Measurements from ENCODE around the gene MRPS16. TPM values are rescaled to one million over a fixed set of nuclear protein-coding genes. Genes with fewer than 3 reads are reported as not detected.

MRPS16 gene
- polyA plus RNA-seq, 1 of the 3 experiments (the other 2 are of a cell fraction): 75.5 TPM

DNA sequence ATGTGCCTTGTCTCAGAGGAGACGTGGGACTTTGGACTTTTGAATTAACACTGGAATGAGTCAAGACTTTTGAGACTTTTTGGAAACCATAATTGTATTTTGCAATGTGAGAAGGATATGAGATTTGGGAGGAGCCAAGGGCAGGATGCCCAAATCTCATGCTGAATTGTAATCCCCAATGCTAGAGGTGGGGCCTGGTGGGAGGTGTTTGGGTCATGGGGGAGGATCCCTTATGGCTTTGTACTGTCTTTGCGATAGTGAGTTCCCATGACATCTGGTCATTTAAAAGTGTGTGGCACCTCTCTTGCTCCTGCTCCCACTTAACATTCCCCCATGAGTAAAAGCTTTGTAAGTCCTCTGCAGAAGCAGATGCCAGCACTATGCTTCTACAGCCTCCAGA, 44.6 kb downstream of the MRPS16 start:
- H3K27me3 ChIP-seq (ENCODE audit: insufficient read depth): no peaks in the 10 kb centered on the region
- TF ChIP-seq, protein P1, sequence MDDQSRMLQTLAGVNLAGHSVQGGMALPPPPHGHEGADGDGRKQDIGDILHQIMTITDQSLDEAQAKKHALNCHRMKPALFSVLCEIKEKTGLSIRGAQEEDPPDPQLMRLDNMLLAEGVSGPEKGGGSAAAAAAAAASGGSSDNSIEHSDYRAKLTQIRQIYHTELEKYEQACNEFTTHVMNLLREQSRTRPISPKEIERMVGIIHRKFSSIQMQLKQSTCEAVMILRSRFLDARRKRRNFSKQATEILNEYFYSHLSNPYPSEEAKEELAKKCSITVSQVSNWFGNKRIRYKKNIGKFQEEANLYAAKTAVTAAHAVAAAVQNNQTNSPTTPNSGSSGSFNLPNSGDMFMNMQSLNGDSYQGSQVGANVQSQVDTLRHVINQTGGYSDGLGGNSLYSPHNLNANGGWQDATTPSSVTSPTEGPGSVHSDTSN (IDR thresholded peaks at IDR 0.05): no peak
- TF ChIP-seq GATA2 (CRISPR knock-in tag; IDR thresholded peaks at IDR 0.05) (no peak), YY1 (IDR thresholded peaks at IDR 0.05; ENCODE audit: low read depth) (no peak), TAF1 (IDR thresholded peaks at IDR 0.05; ENCODE audit: borderline replicate concordance, low read depth, low read length) (no peak), FOXJ3 (CRISPR knock-in tag; IDR thresholded peaks at IDR 0.05) (no peak), EZH2phosphoT487 (IDR thresholded peaks at IDR 0.05; ENCODE audit: borderline replicate concordance, low read depth) (no peak), ZBTB33 (IDR thresholded peaks at IDR 0.05; ENCODE audit: borderline replicate concordance, low read depth) (no peak), RFX5 (IDR thresholded peaks at IDR 0.05; ENCODE audit: low read length) (no peak), REST (IDR thresholded peaks at IDR 0.05; ENCODE audit: low read depth, low read length) (no peak), NRF1 (IDR thresholded peaks at IDR 0.05; ENCODE audit: low read depth, low read length) (no peak), SMC3 (IDR thresholded peaks at IDR 0.05; ENCODE audit: low read depth, low read length) (no peak), RXRA (IDR thresholded peaks at IDR 0.05; ENCODE audit: borderline replicate concordance, low read depth) (no peak), CTCF (IDR thresholded peaks at IDR 0.05) (no peak), POLR2AphosphoS5 (IDR thresholded peaks at IDR 0.05; ENCODE audit: low read depth, low read length) (no peak), ELF1 (IDR thresholded peaks at IDR 0.05) (no peak), RCOR1 (IDR thresholded peaks at IDR 0.05; ENCODE audit: low read length) (no peak)
- TF ChIP-seq, protein P2, sequence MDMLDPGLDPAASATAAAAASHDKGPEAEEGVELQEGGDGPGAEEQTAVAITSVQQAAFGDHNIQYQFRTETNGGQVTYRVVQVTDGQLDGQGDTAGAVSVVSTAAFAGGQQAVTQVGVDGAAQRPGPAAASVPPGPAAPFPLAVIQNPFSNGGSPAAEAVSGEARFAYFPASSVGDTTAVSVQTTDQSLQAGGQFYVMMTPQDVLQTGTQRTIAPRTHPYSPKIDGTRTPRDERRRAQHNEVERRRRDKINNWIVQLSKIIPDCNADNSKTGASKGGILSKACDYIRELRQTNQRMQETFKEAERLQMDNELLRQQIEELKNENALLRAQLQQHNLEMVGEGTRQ (IDR thresholded peaks at IDR 0.05; ENCODE audit: borderline replicate concordance, low read depth, low read length): no peak
- ChIA-PET CTCF (interaction anchor here (1.0 kb wide), 1 partner anchor 11 kb away, joined by 3 read pairs; no protein-coding TSS in a partner anchor), POLR2A (no interaction called here)
- H3K27ac ChIP-seq (ENCODE audit: low read depth in 2 of 2, low read length in 1 of 2): no peak overlapping the region
- H4K20me1 ChIP-seq (ENCODE audit: insufficient read depth): no peaks in the 10 kb centered on the region
- H2AFZ ChIP-seq (ENCODE audit: low read depth): no peak overlapping the region
- DNase-seq: no peak
- no peaks in the 10 kb centered on the region for H3K79me2 ChIP-seq (ENCODE audit: insufficient read depth)
- no peaks in the 10 kb centered on the region for H3K9me3 ChIP-seq
- WGBS (ENCODE audit: low lambda C conversion rate): 100% methylated on average over 2 of the region's 2 CpGs
- peaks cover 2 to 24% of the 10 kb centered on the region in 2 experiments for H3K36me3 ChIP-seq (replicated peaks in 1 of 2; ENCODE audit: control insufficient read depth in 1 of 2, insufficient read depth in 2 of 2, low read length in 1 of 2)
- H3K9ac ChIP-seq: no peak overlapping the region
- H3K4me3 ChIP-seq (ENCODE audit: low read depth in 2 of 2, low read length in 1 of 2): no peak overlapping the region
- H3F3A ChIP-seq (replicated peaks; ENCODE audit: insufficient read depth): no peaks in the 10 kb centered on the region
- H3K4me2 ChIP-seq: no peak overlapping the region
- H3K9me2 ChIP-seq: no peaks in the 10 kb centered on the region
- no peaks in the 10 kb centered on the region for H3K4me1 ChIP-seq (ENCODE audit: control insufficient read depth in 1 of 2, insufficient read depth in 2 of 2, low read depth in 1 of 2, low read length in 1 of 2)

Measured in SK-N-SH (cell line).